Glutamatergic neuron (in vitro differentiated cells): Measurements from ENCODE around the gene SH3PXD2A. TPM values are rescaled to one million over a fixed set of nuclear protein-coding genes. Genes with fewer than 3 reads are reported as not detected.

ENCODE experiments used
- DNase-seq: peaks from one replicate; pipeline ENCODE4 v3.0.0; 2022
- H3K27ac Mint-ChIP-seq: one replicate; pipeline ENCODE4 v1.8.0; 2020; ENCODE audit warnings: mild to moderate bottlenecking, mixed read lengths, inconsistent platforms; ENCODE audit not compliant: unreplicated experiment
- H3K27me3 Mint-ChIP-seq: one replicate; pipeline ENCODE4 v1.8.0; 2020; ENCODE audit warnings: mild to moderate bottlenecking, moderate library complexity, mixed read lengths, inconsistent platforms; ENCODE audit not compliant: unreplicated experiment
- H3K36me3 Mint-ChIP-seq: one replicate; pipeline ENCODE4 v1.8.0; 2020; ENCODE audit warnings: mild to moderate bottlenecking, mixed read lengths, inconsistent platforms; ENCODE audit not compliant: unreplicated experiment
- H3K4me1 Mint-ChIP-seq: one replicate; pipeline ENCODE4 v1.8.0; 2020; ENCODE audit warnings: mild to moderate bottlenecking, low read depth, mixed read lengths, inconsistent platforms; ENCODE audit not compliant: unreplicated experiment
- H3K4me3 Mint-ChIP-seq: one replicate; pipeline ENCODE4 v1.8.0; 2020; ENCODE audit warnings: mild to moderate bottlenecking, mixed read lengths, inconsistent platforms; ENCODE audit not compliant: unreplicated experiment
- H3K9me3 Mint-ChIP-seq: one replicate; pipeline ENCODE4 v1.8.0; 2020; ENCODE audit warnings: mild to moderate bottlenecking, moderate library complexity, mixed read lengths, inconsistent platforms; ENCODE audit not compliant: unreplicated experiment
- total RNA-seq: library from RNA; stranded (reverse); fragmentation: NEBNext Ultra II Directional; extraction: Animal tissue kit (Norgen Biotek cat#: 25700); gene quantifications from one replicate; pipeline ENCODE4 v1.2.1, GENCODE V29; 2021; ENCODE audit not compliant: unreplicated experiment
- TF ChIP-seq, protein P1 (sequence below): fragments of 200-600 bp; sonication (generic); IDR thresholded peaks from one replicate; pipeline ENCODE4 v1.5.0; 2021; ENCODE audit not compliant: partially characterized antibody, unreplicated experiment

The SH3PXD2A gene
- total RNA-seq, 1 donor from 2014 or later = 16.7 TPM

GRCh38 chr10:103571656-103571975 is 283.8 kb downstream of the SH3PXD2A start:
- Mint-ChIP-seq H3K36me3 (no peaks in the 10 kb centered on the region), H3K4me1 (no peaks in the 10 kb centered on the region), H3K27me3 (no peaks in the 10 kb centered on the region), H3K27ac (no peak overlapping the region), H3K4me3 (no peak overlapping the region), H3K9me3 (peaks cover 3% of the 10 kb centered on the region)
- DNase-seq = no peak
- TF ChIP-seq, protein P1, sequence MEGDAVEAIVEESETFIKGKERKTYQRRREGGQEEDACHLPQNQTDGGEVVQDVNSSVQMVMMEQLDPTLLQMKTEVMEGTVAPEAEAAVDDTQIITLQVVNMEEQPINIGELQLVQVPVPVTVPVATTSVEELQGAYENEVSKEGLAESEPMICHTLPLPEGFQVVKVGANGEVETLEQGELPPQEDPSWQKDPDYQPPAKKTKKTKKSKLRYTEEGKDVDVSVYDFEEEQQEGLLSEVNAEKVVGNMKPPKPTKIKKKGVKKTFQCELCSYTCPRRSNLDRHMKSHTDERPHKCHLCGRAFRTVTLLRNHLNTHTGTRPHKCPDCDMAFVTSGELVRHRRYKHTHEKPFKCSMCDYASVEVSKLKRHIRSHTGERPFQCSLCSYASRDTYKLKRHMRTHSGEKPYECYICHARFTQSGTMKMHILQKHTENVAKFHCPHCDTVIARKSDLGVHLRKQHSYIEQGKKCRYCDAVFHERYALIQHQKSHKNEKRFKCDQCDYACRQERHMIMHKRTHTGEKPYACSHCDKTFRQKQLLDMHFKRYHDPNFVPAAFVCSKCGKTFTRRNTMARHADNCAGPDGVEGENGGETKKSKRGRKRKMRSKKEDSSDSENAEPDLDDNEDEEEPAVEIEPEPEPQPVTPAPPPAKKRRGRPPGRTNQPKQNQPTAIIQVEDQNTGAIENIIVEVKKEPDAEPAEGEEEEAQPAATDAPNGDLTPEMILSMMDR = no peak

- Mint-ChIP-seq H3K36me3 (no peaks in the 10 kb centered on the region), H3K4me1 (no peaks in the 10 kb centered on the region), H3K4me3 (no peak overlapping the region), H3K27ac (no peak overlapping the region), H3K27me3 (no peaks in the 10 kb centered on the region), H3K9me3 (peaks cover 3% of the 10 kb centered on the region)
- DNase-seq = no peak
- TF ChIP-seq, protein P1 = no peak
Observed at GRCh38 chr10:103570844-103571655, 284.3 kb downstream of the SH3PXD2A start.

- DNase-seq = no peak
- TF ChIP-seq, protein P1 = no peak
- Mint-ChIP-seq H3K4me1 (no peaks in the 10 kb centered on the region), H3K27me3 (peaks cover 2% of the 10 kb centered on the region), H3K27ac (no peak overlapping the region), H3K36me3 (no peaks in the 10 kb centered on the region), H3K9me3 (no peaks in the 10 kb centered on the region), H3K4me3 (no peak overlapping the region)
Observed at GRCh38 chr10:103569896-103570295, 285.5 kb downstream of the SH3PXD2A start.

GRCh38 chr10:103568505-103568904 is 286.9 kb downstream of the SH3PXD2A start:
- H3K9me3 Mint-ChIP-seq = no peaks in the 10 kb centered on the region
- peaks cover 2% of the 10 kb centered on the region for H3K27me3 Mint-ChIP-seq
- H3K4me1 Mint-ChIP-seq = no peaks in the 10 kb centered on the region
- H3K4me3 Mint-ChIP-seq = no peak overlapping the region
- no peaks in the 10 kb centered on the region for H3K36me3 Mint-ChIP-seq
- no peak for DNase-seq
- TF ChIP-seq, protein P1 = no peak
- H3K27ac Mint-ChIP-seq = no peak overlapping the region

DNA sequence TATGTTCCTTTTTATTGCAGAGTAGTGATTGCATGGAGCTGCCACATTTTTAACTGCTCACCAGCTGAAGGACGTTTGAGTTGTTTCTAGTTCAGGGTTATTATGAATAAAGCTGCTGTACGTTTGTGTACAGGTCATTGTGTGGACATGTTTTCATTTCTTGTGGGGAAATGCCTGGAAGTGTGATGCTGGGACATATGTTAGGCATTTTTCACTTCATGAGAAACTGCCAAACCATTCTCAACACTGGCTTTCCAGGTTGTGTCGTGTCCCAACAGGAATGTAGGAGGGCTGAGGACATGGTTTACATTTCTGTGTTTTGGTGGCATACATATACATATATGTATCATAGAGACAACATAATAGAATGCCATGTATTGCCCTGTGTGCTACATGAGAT is 288.8 kb downstream of the SH3PXD2A start:
- Mint-ChIP-seq H3K27me3 (peaks cover 7% of the 10 kb centered on the region), H3K36me3 (no peaks in the 10 kb centered on the region), H3K4me1 (peaks cover 2% of the 10 kb centered on the region), H3K9me3 (peaks cover 2% of the 10 kb centered on the region), H3K4me3 (no peak overlapping the region), H3K27ac (no peak overlapping the region)
- TF ChIP-seq, protein P1 = no peak
- DNase-seq = no peak
